ENCODE data around the gene C12orf75. TPM values are rescaled to one million over a fixed set of nuclear protein-coding genes. Genes with fewer than 3 reads are reported as not detected.
"Not testable (repeated sequence)": the region's sequence is repeated elsewhere in the genome, so short reads cannot be mapped to it uniquely, and the experiment has no call there.

C12orf75 gene
- total and polyA plus RNA-seq, 9 donors, result 5.4 to 18.5 (median 8.5) TPM

- H3K9me3 ChIP-seq (replicated peaks; ENCODE audit: control insufficient read depth, low read depth, low read length); H3K27me3 ChIP-seq (ENCODE audit: control insufficient read depth, insufficient read depth, low read length); H3K4me1 ChIP-seq (ENCODE audit: control insufficient read depth, insufficient read depth, low read length); H3K4me3 ChIP-seq (ENCODE audit: low read length); H3K36me3 ChIP-seq (ENCODE audit: control insufficient read depth, insufficient read depth, low read length); H3K27ac ChIP-seq (ENCODE audit: low read length); DNase-seq: not testable (repeated sequence)
- WGBS (ENCODE audit: insufficient coverage), result no CpG with 5 or more reads among the region's 3 CpGs
These were observed 73.6 kb downstream of the C12orf75 start for GRCh38 chr12:105404134-105404533.

- peaks cover 3% of the 10 kb centered on the region for H3K27me3 ChIP-seq (ENCODE audit: control insufficient read depth, insufficient read depth, low read length)
- no peaks in the 10 kb centered on the region for H3K9me3 ChIP-seq (replicated peaks; ENCODE audit: control insufficient read depth, low read depth, low read length)
- H3K36me3 ChIP-seq (ENCODE audit: control insufficient read depth, insufficient read depth, low read length), result no peaks in the 10 kb centered on the region
- H3K27ac ChIP-seq (ENCODE audit: low read length), result no peak overlapping the region
- peaks cover 13% of the 10 kb centered on the region for H3K4me1 ChIP-seq (ENCODE audit: control insufficient read depth, insufficient read depth, low read length)
- WGBS (ENCODE audit: insufficient coverage), result 88% methylated on average over 3 of the region's 7 CpGs
- H3K4me3 ChIP-seq (ENCODE audit: low read length), result no peak overlapping the region
- DNase-seq, result no peak
These were observed 76.0 kb downstream of the C12orf75 start for GRCh38 chr12:105406497-105406896.

GRCh38 chr12:105409279-105409678, 78.8 kb downstream of the C12orf75 start:
- Histone ChIP-seq H3K4me3 (ENCODE audit: low read length) (no peak overlapping the region), H3K36me3 (ENCODE audit: control insufficient read depth, insufficient read depth, low read length) (no peaks in the 10 kb centered on the region), H3K9me3 (replicated peaks; ENCODE audit: control insufficient read depth, low read depth, low read length) (no peaks in the 10 kb centered on the region), H3K4me1 (ENCODE audit: control insufficient read depth, insufficient read depth, low read length) (peaks cover 13% of the 10 kb centered on the region), H3K27ac (ENCODE audit: low read length) (peak overlapping the region; percentile 51), H3K27me3 (ENCODE audit: control insufficient read depth, insufficient read depth, low read length) (peaks cover 3% of the 10 kb centered on the region)
- no peak for DNase-seq
- no CpG with 5 or more reads among the region's 5 CpGs for WGBS (ENCODE audit: insufficient coverage)

GRCh38 chr12:105409801-105410471, 79.4 kb downstream of the C12orf75 start:
- H3K27me3 ChIP-seq (ENCODE audit: control insufficient read depth, insufficient read depth, low read length), result peaks cover 3% of the 10 kb centered on the region
- 4% methylated on average over 7 of the region's 8 CpGs for WGBS (ENCODE audit: insufficient coverage)
- peaks cover 13% of the 10 kb centered on the region for H3K4me1 ChIP-seq (ENCODE audit: control insufficient read depth, insufficient read depth, low read length)
- no peaks in the 10 kb centered on the region for H3K9me3 ChIP-seq (replicated peaks; ENCODE audit: control insufficient read depth, low read depth, low read length)
- no peaks in the 10 kb centered on the region for H3K36me3 ChIP-seq (ENCODE audit: control insufficient read depth, insufficient read depth, low read length)
- peak; percentile 88 for DNase-seq
- H3K4me3 ChIP-seq (ENCODE audit: low read length), result no peak overlapping the region
- H3K27ac ChIP-seq (ENCODE audit: low read length), result peak overlapping the region; percentile 68

DNA sequence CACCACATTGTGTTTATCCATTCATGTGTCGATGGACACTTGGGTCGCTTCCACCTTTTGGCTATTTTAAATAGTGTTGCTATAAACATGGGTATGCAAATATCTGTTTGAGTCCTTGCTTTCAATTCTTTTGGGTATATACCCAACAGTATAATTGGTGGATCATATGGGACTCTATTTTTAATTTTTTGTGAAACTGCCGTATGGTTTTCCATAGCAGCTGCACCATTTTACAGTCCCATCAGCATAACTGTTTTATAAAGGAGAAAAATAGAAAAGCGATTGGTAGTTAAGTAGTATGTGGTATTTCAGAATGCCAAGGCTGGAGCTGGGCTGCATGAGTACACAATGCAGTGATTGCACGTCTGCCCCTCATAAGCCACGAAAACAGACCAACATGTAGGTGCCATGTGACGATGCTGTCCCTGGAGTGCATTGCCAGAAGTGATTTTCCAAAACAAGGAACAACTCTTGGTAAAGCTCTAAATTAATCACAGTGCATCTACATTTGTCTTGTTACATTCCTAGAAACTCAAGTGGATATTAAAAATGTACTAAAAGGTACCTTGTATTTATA, 83.5 kb downstream of the C12orf75 start:
- DNase-seq, result no peak
- Histone ChIP-seq H3K4me1 (ENCODE audit: control insufficient read depth, insufficient read depth, low read length) (peaks cover 17% of the 10 kb centered on the region), H3K27me3 (ENCODE audit: control insufficient read depth, insufficient read depth, low read length) (peaks cover 3% of the 10 kb centered on the region), H3K4me3 (ENCODE audit: low read length) (no peak overlapping the region), H3K36me3 (ENCODE audit: control insufficient read depth, insufficient read depth, low read length) (no peaks in the 10 kb centered on the region), H3K9me3 (replicated peaks; ENCODE audit: control insufficient read depth, low read depth, low read length) (no peaks in the 10 kb centered on the region), H3K27ac (ENCODE audit: low read length) (no peak overlapping the region)
- 87% methylated on average over 3 of the region's 7 CpGs for WGBS (ENCODE audit: insufficient coverage)

- Histone ChIP-seq H3K36me3 (ENCODE audit: control insufficient read depth, insufficient read depth, low read length) (no peaks in the 10 kb centered on the region), H3K4me1 (ENCODE audit: control insufficient read depth, insufficient read depth, low read length) (peaks cover 4% of the 10 kb centered on the region), H3K27ac (ENCODE audit: low read length) (no peak overlapping the region), H3K9me3 (replicated peaks; ENCODE audit: control insufficient read depth, low read depth, low read length) (no peaks in the 10 kb centered on the region), H3K27me3 (ENCODE audit: control insufficient read depth, insufficient read depth, low read length) (no peaks in the 10 kb centered on the region), H3K4me3 (ENCODE audit: low read length) (no peak overlapping the region)
- DNase-seq, result no peak
- no CpG with 5 or more reads among the region's 4 CpGs for WGBS (ENCODE audit: insufficient coverage)
These were observed 87.2 kb downstream of the C12orf75 start for GRCh38 chr12:105417732-105418131.

DNA sequence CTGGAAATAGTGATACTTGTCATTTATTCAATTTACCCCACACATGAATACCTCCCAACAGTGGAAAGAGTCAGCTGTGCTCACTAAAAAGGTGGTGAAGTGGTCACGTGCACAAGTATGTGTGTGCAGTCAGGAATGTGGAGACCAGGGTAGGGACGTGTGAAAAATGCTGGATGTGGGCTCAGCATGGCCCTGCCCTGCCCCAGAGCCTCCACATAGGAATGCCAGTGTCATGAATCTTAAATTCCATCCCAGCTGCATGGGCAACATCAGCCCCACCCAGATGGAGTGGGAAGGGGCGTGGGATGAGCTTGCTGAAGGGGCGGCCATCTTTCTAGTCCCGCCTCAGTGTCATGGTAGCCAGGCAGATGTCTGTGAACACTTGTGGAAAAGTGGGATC, 87.7 kb downstream of the C12orf75 start:
- no peak overlapping the region for H3K4me3 ChIP-seq (ENCODE audit: low read length)
- peaks cover 4% of the 10 kb centered on the region for H3K4me1 ChIP-seq (ENCODE audit: control insufficient read depth, insufficient read depth, low read length)
- no peaks in the 10 kb centered on the region for H3K36me3 ChIP-seq (ENCODE audit: control insufficient read depth, insufficient read depth, low read length)
- no peak overlapping the region for H3K27ac ChIP-seq (ENCODE audit: low read length)
- H3K27me3 ChIP-seq (ENCODE audit: control insufficient read depth, insufficient read depth, low read length), result no peaks in the 10 kb centered on the region
- no peaks in the 10 kb centered on the region for H3K9me3 ChIP-seq (replicated peaks; ENCODE audit: control insufficient read depth, low read depth, low read length)
- WGBS (ENCODE audit: insufficient coverage), result no CpG with 5 or more reads among the region's 5 CpGs
- DNase-seq, result no peak

- no peaks in the 10 kb centered on the region for H3K9me3 ChIP-seq (replicated peaks; ENCODE audit: control insufficient read depth, low read depth, low read length)
- WGBS (ENCODE audit: insufficient coverage), result 40% methylated on average over 7 of the region's 7 CpGs
- H3K27ac ChIP-seq (ENCODE audit: low read length), result peak overlapping the region; percentile 26
- peaks cover 4% of the 10 kb centered on the region for H3K4me1 ChIP-seq (ENCODE audit: control insufficient read depth, insufficient read depth, low read length)
- DNase-seq, result no peak
- H3K27me3 ChIP-seq (ENCODE audit: control insufficient read depth, insufficient read depth, low read length), result peaks cover 1% of the 10 kb centered on the region
- no peaks in the 10 kb centered on the region for H3K36me3 ChIP-seq (ENCODE audit: control insufficient read depth, insufficient read depth, low read length)
- H3K4me3 ChIP-seq (ENCODE audit: low read length), result no peak overlapping the region
These were observed 88.4 kb downstream of the C12orf75 start for GRCh38 chr12:105418821-105419291.

DNA sequence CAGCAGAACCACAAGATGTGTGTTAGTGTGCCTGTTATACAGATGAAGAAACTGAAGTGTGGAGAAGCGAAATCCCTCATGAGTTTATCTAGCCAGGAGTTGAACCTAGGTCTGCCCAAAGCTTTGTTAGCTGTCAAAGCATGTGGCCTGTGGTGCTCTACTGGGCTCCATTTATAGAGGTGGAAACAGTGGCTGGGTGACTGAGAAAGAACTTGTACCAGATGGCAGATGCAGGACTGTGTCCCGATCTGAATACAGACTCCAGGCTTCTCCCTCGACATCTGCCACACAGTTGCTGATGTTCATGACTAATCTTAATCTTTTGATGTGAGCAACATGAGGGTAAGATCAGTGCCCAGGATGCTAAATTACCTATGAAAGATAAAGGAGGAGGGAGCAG, 89.1 kb downstream of the C12orf75 start:
- no peaks in the 10 kb centered on the region for H3K9me3 ChIP-seq (replicated peaks; ENCODE audit: control insufficient read depth, low read depth, low read length)
- peaks cover 3% of the 10 kb centered on the region for H3K27me3 ChIP-seq (ENCODE audit: control insufficient read depth, insufficient read depth, low read length)
- H3K36me3 ChIP-seq (ENCODE audit: control insufficient read depth, insufficient read depth, low read length), result no peaks in the 10 kb centered on the region
- peaks cover 4% of the 10 kb centered on the region for H3K4me1 ChIP-seq (ENCODE audit: control insufficient read depth, insufficient read depth, low read length)
- H3K4me3 ChIP-seq (ENCODE audit: low read length), result no peak overlapping the region
- DNase-seq, result no peak
- no peak overlapping the region for H3K27ac ChIP-seq (ENCODE audit: low read length)
- WGBS (ENCODE audit: insufficient coverage), result 81% methylated on average over 2 of the region's 3 CpGs

GRCh38 chr12:105420046-105420445, 89.6 kb downstream of the C12orf75 start:
- no peaks in the 10 kb centered on the region for H3K9me3 ChIP-seq (replicated peaks; ENCODE audit: control insufficient read depth, low read depth, low read length)
- WGBS (ENCODE audit: insufficient coverage), result 84% methylated on average over 5 of the region's 5 CpGs
- H3K27me3 ChIP-seq (ENCODE audit: control insufficient read depth, insufficient read depth, low read length), result peaks cover 3% of the 10 kb centered on the region
- H3K36me3 ChIP-seq (ENCODE audit: control insufficient read depth, insufficient read depth, low read length), result no peaks in the 10 kb centered on the region
- no peak overlapping the region for H3K27ac ChIP-seq (ENCODE audit: low read length)
- H3K4me1 ChIP-seq (ENCODE audit: control insufficient read depth, insufficient read depth, low read length), result peaks cover 4% of the 10 kb centered on the region
- DNase-seq, result no peak
- H3K4me3 ChIP-seq (ENCODE audit: low read length), result no peak overlapping the region
